Left lung (tissue), 10 donors: Measurements from ENCODE around the gene VPS13D. TPM values are rescaled to one million over a fixed set of nuclear protein-coding genes. Genes with fewer than 3 reads are reported as not detected.

ENCODE experiments used
- ATAC-seq: fragments of 200-7000 bp; cut with Tn5 transposase; one replicate; pipeline ENCODE4 v1.9.1; 2020; ENCODE audit warnings: moderate library complexity
- DNase-seq, 4 donors: peaks; one replicate each; pipeline ENCODE4 v3.0.0-alpha.2; 2013 to 2020
- H3K27ac ChIP-seq, 2 donors: fragments of 200-600 bp; sonication (generic) in 1 of 2; one replicate each; pipeline versions ENCODE4 v1.5.0 to v1.8.0; 2020 to 2021
- H3K27me3 ChIP-seq, 2 donors: fragments of 200-600 bp; sonication (generic) in 1 of 2; one replicate each; pipeline versions ENCODE4 v1.5.0 to v1.8.0; 2020 to 2021
- H3K36me3 ChIP-seq, 2 donors: fragments of 200-600 bp; sonication (generic) in 1 of 2; one replicate each; pipeline versions ENCODE4 v1.5.0 to v1.8.0; 2020 to 2021
- H3K4me1 ChIP-seq, 2 donors: fragments of 200-600 bp; one replicate each; pipeline ENCODE4 v1.8.0; 2021
- H3K4me3 ChIP-seq, 2 donors: fragments of 200-600 bp; sonication (generic) in 1 of 2; one replicate each; pipeline versions ENCODE4 v1.5.0 to v1.8.0; 2020 to 2021; ENCODE audit warnings: mild to moderate bottlenecking in 1 of 2
- H3K9me3 ChIP-seq, 2 donors: fragments of 200-600 bp; sonication (generic) in 1 of 2; one replicate each; pipeline versions ENCODE4 v1.5.0 to v1.8.0; 2020 to 2021
- CTCF ChIP-seq, 2 donors: fragments of 200-600 bp; sonication (generic) in 1 of 2; IDR thresholded peaks; one replicate each; pipeline versions ENCODE4 v1.5.0 to v1.8.0; 2021; ENCODE audit warnings: antibody characterized with exemption in 2 of 2
- intact Hi-C, 2 donors: fragments of 100-400 bp; cut with DNase I; formaldehyde crosslinking; loops; one replicate each; pipeline versions ENCODE4 v1.11.2 to v1.14.2; 2022
- polyA plus RNA-seq, 6 donors: library from polyadenylated mRNA; unstranded; fragments of 120-200 nt; gene quantifications; one replicate each; pipeline ENCODE4 v1.2.1, GENCODE V29; 2013; ENCODE audit not compliant: insufficient read length in 6 of 6
- total RNA-seq, 2 donors: library from RNA; stranded (reverse); fragmentation: NEBNext Ultra II Directional; extraction: Animal tissue kit (Norgen Biotek cat#: 25700); gene quantifications; one replicate each; pipeline ENCODE4 v1.2.1, GENCODE V29; 2021
- donor health status: DM: no; HTN: yes; CAD: no.
- donor health status: DM: no; HTN: no; CAD: no.

The VPS13D gene
- total and polyA plus RNA-seq, 8 donors = 26.6 to 62.3 (median 30.2) TPM

DNA sequence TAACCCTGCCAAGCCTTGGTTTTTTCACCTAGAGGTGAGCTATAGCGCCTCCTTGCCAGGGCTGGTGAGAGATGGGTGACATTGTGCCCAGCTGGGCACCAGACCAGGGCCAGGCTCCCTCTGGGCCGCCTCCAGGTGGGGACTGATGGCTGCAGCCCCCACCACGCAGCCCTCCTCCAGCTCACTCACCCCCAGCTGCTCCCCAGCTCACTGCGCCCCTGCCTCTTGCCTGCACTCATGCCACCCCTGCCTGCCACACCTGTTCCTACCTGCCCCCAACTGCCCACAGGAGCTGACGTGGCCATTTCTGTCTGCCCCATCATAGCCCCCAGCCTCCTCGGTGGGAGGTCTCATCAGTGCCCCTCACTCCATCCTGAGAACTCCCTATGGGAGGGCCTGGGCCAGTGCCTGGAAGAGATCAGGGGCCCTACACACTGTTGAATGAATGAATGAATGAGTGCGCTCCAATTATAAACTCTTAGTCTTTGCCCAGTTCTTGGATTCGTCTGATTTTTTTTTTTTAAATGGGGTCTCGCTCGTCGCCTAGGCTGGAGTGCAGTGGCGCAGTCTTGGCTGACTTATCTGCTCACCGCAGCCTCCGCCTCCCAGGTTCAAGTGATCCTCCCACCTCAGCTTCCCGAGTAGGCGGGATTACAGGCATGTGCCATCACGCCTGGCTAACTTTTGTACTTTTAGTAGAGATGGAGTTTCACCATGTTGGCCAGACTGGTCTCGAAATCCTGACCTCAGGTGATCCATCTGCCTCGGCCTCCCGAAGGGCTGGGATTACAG is 26.4 kb upstream of the VPS13D start:
- no peak overlapping the region for H3K4me3 ChIP-seq
- H3K36me3 ChIP-seq = peaks cover 0 to 100% of the 10 kb centered on the region in 2 donors
- H3K27me3 ChIP-seq = no peaks in the 10 kb centered on the region
- TF ChIP-seq CTCF (IDR thresholded peaks at IDR 0.05) = no peak
- no peaks in the 10 kb centered on the region for H3K9me3 ChIP-seq
- ATAC-seq = no peak
- no peak overlapping the region for H3K27ac ChIP-seq
- intact Hi-C loops = no loop called here
- DNase-seq = no peak
- H3K4me1 ChIP-seq = peaks cover 0 to 4% of the 10 kb centered on the region in 2 donors

- intact Hi-C loops = no loop called here
- H3K4me1 ChIP-seq = peaks cover 0 to 11% of the 10 kb centered on the region in 2 donors
- H3K27me3 ChIP-seq = no peaks in the 10 kb centered on the region
- H3K9me3 ChIP-seq = no peaks in the 10 kb centered on the region
- H3K27ac ChIP-seq = no peak overlapping the region
- ATAC-seq = no peak
- TF ChIP-seq CTCF (IDR thresholded peaks at IDR 0.05) = no peak
- H3K4me3 ChIP-seq = no peak overlapping the region
- peaks cover 0 to 96% of the 10 kb centered on the region in 2 donors for H3K36me3 ChIP-seq
- DNase-seq = no peak
Measured at GRCh38 chr1:12204140-12204539, 25.7 kb upstream of the VPS13D start.

DNA sequence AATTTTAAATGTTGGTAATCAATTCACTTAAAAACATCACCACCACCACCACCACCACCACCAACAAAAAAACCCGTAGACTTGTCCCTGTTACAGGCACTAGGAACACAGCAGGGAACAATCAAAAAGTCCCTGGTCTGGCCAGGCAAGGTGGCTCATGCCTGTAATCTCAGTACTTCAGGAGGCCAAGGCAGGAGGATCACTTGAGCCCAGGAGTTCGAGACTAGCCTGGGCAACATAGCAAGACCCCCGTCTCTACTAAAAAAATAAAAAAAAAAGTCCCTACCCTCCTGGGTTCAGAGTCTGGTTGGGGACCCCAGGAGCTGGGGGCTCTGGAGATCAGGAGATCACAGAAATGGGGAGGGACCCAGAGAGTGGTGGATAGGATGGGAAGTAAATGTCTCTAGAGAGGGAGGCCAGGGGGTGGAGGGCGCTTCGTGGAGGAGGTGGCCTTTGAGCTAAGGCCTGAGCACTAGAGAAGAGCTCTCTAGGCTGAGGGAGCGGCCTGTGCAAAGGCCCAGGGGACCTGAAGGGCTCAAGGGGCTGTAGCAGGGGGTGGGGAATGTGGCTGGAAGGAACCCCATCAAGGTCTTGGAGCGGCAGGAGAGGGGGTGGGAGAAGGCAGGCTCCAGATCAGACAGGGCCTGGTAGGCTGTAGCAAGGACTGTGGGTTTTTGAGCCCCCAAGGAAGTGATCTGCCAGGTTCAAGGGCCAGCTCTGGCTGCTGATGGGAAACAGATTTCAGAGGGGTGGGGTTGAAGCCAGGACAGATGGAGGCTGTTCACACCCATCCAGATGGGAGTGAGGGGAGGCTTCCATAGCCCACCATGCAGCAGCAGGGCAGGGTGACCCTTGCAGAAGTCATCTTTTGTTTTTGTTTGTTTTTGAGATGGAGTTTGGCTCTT is 24.8 kb upstream of the VPS13D start:
- DNase-seq = no peak
- H3K4me1 ChIP-seq = peaks cover 0 to 19% of the 10 kb centered on the region in 2 donors
- peak overlapping the region in 1 of 2 donors; percentile 28 for H3K27ac ChIP-seq
- no peak for ATAC-seq
- peaks cover 0 to 88% of the 10 kb centered on the region in 2 donors for H3K36me3 ChIP-seq
- no peaks in the 10 kb centered on the region for H3K9me3 ChIP-seq
- H3K27me3 ChIP-seq = no peaks in the 10 kb centered on the region
- H3K4me3 ChIP-seq = no peak overlapping the region
- no peak for TF ChIP-seq CTCF (IDR thresholded peaks at IDR 0.05)
- intact Hi-C loops = loop anchor here in 1 of 2 donors (5.0 kb wide), 1 partner anchor 78 kb away; no protein-coding TSS in a partner anchor

DNA sequence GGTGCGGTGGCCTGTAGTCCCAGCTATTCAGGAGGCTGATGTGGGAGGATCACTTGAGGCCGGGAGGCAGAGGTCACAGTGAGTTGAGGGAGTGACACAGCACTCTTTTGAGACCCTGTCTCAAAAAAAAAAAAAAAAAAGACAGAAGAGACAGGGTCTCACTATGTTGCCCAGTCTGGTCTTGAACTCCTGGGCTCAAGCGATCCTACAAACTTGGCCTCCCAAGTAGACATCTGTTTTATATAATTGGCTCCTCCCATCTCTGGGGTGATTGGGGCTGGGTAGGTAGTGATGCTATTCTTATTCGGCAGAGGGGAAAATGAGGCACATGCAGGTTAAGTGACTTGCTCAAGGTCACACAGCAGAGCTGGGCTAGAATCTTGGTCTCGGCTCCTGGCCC is 23.6 kb upstream of the VPS13D start:
- Histone ChIP-seq H3K9me3 (no peaks in the 10 kb centered on the region), H3K4me3 (no peak overlapping the region), H3K36me3 (peaks cover 0 to 75% of the 10 kb centered on the region in 2 donors), H3K27ac (no peak overlapping the region), H3K4me1 (peaks cover 0 to 19% of the 10 kb centered on the region in 2 donors), H3K27me3 (no peaks in the 10 kb centered on the region)
- ATAC-seq (no peak), DNase-seq (no peak)
- no peak for TF ChIP-seq CTCF (IDR thresholded peaks at IDR 0.05)
- intact Hi-C loops = loop anchor here in 1 of 2 donors (5.0 kb wide), 1 partner anchor 79 kb away; no protein-coding TSS in a partner anchor
